ENCODE results near the gene ERVK3-1. TPM values are rescaled to one million over a fixed set of nuclear protein-coding genes. Genes with fewer than 3 reads are reported as not detected.

The ERVK3-1 gene
- total RNA-seq, 1 experiment from 2014 or later: 61.3 TPM

DNA sequence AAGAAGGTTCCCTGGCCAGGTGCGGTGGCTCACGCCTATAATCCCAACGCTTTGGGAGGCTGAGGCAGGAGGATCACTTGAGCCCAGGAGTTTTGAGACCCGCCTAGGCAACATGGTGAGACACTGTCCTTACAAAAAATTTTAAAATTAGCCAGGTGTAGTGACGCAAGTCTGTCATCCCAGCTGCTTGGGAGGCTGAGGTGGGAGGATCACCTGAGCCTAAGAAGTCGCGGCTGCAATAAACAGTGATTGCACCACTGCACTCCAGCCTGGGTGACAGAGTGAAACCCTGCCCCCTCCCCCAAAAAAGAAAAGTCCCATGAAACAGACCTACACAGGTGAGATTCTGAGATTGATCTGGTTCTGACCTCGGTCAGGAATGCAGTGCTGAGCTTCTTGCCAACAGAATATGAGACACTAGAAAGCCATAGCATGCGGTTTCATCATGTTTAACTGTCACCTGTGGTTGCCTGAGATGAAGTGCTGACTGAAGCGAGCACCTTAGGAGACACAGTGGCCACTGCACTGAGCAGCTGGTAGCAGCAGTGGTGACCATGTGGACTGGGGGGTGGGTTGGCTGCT is 50.1 kb downstream of the ERVK3-1 start:
- TF ChIP-seq, protein P1, sequence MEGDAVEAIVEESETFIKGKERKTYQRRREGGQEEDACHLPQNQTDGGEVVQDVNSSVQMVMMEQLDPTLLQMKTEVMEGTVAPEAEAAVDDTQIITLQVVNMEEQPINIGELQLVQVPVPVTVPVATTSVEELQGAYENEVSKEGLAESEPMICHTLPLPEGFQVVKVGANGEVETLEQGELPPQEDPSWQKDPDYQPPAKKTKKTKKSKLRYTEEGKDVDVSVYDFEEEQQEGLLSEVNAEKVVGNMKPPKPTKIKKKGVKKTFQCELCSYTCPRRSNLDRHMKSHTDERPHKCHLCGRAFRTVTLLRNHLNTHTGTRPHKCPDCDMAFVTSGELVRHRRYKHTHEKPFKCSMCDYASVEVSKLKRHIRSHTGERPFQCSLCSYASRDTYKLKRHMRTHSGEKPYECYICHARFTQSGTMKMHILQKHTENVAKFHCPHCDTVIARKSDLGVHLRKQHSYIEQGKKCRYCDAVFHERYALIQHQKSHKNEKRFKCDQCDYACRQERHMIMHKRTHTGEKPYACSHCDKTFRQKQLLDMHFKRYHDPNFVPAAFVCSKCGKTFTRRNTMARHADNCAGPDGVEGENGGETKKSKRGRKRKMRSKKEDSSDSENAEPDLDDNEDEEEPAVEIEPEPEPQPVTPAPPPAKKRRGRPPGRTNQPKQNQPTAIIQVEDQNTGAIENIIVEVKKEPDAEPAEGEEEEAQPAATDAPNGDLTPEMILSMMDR (IDR thresholded peaks at IDR 0.05; ENCODE audit: insufficient read depth in 1 of 2, low read depth in 1 of 2, low read length in 1 of 2, severe bottlenecking in 1 of 2, unreplicated experiment in 1 of 2): no peak
- Histone ChIP-seq H3K36me3 (ENCODE audit: control insufficient read depth, insufficient read depth, low read length) (no peaks in the 10 kb centered on the region), H3K4me1 (no peaks in the 10 kb centered on the region), H3K4me3 (ENCODE audit: low read depth, low read length) (no peak overlapping the region), H3K9me3 (no peaks in the 10 kb centered on the region), H3K27me3 (replicated peaks; ENCODE audit: control insufficient read depth, insufficient read depth, low read length) (no peaks in the 10 kb centered on the region)
- CTCF ChIA-PET: no interaction called here
- Mint-ChIP-seq H3K36me3 (ENCODE audit: insufficient read depth, unreplicated experiment) (no peaks in the 10 kb centered on the region), H3K27me3 (ENCODE audit: insufficient read depth, unreplicated experiment) (no peaks in the 10 kb centered on the region), H3K4me3 (ENCODE audit: unreplicated experiment) (no peak overlapping the region), H3K4me1 (ENCODE audit: low read depth, unreplicated experiment) (no peaks in the 10 kb centered on the region), H3K27ac (ENCODE audit: unreplicated experiment) (no peak overlapping the region), H3K9me3 (ENCODE audit: unreplicated experiment) (no peaks in the 10 kb centered on the region)
- no peak for DNase-seq
- intact Hi-C loops (cut with micrococcal nuclease; ENCODE audit: unreplicated experiment): no loop called here
- POLR2A ChIA-PET: interaction anchor here (1.2 kb wide), 1 partner anchor 53 kb away, joined by 3 read pairs; the partner anchor contains the start of gene ZNF584
- BruUV-seq (replicated peaks): no TSS peak

DNA sequence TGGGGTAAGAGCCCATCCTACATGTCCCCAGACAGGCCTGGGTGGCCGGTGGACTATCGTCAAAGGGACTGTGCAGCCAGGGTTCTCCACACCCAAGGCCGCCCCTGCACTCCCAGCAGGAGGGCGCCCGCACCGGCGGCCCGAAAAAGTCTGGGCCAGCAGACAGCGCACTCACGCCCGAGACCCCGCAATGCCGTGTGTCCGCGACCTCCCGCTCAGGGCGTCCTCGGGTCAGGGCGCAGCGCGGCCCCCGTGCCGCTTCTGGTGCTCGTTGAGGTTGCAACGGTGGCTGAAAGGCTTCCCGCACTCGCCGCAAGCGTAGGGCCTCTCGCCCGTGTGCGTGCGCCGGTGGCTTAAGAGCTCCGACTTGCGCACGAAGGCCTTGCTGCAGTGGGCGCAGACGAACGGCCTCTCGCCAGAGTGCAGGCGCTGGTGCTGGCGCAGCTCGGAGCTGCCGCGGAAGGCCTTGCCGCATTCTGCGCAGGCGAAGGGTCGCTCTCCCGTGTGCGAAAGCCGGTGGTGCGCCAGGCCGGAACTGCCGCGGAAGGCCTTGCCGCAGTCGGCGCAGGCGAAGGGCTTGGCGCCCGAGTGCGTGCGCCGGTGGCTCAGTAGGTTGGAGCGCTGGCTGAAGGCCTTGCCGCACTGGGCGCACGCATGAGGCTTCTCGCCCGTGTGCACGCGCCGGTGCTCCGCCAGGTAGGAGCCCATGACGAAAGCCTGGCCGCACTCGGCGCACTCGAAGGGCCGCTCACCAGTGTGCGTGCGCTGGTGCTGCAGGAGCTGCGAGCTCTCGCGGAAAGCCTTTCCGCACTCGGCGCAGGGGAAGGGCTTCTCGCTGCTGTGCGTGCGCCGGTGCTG is 51.0 kb downstream of the ERVK3-1 start:
- Mint-ChIP-seq H3K27ac (ENCODE audit: unreplicated experiment) (no peak overlapping the region), H3K27me3 (ENCODE audit: insufficient read depth, unreplicated experiment) (no peaks in the 10 kb centered on the region), H3K4me1 (ENCODE audit: low read depth, unreplicated experiment) (no peaks in the 10 kb centered on the region), H3K9me3 (ENCODE audit: unreplicated experiment) (no peaks in the 10 kb centered on the region), H3K36me3 (ENCODE audit: insufficient read depth, unreplicated experiment) (no peaks in the 10 kb centered on the region), H3K4me3 (ENCODE audit: unreplicated experiment) (no peak overlapping the region)
- Histone ChIP-seq H3K4me3 (ENCODE audit: low read depth, low read length) (no peak overlapping the region), H3K27me3 (replicated peaks; ENCODE audit: control insufficient read depth, insufficient read depth, low read length) (no peaks in the 10 kb centered on the region), H3K36me3 (ENCODE audit: control insufficient read depth, insufficient read depth, low read length) (no peaks in the 10 kb centered on the region), H3K4me1 (no peaks in the 10 kb centered on the region), H3K9me3 (no peaks in the 10 kb centered on the region)
- ChIA-PET CTCF (no interaction called here), POLR2A (no interaction called here)
- no TSS peak for BruUV-seq (replicated peaks)
- no peak for DNase-seq
- TF ChIP-seq, protein P1 (IDR thresholded peaks at IDR 0.05; ENCODE audit: insufficient read depth in 1 of 2, low read depth in 1 of 2, low read length in 1 of 2, severe bottlenecking in 1 of 2, unreplicated experiment in 1 of 2): no peak
- intact Hi-C loops (cut with micrococcal nuclease; ENCODE audit: unreplicated experiment): no loop called here

DNA sequence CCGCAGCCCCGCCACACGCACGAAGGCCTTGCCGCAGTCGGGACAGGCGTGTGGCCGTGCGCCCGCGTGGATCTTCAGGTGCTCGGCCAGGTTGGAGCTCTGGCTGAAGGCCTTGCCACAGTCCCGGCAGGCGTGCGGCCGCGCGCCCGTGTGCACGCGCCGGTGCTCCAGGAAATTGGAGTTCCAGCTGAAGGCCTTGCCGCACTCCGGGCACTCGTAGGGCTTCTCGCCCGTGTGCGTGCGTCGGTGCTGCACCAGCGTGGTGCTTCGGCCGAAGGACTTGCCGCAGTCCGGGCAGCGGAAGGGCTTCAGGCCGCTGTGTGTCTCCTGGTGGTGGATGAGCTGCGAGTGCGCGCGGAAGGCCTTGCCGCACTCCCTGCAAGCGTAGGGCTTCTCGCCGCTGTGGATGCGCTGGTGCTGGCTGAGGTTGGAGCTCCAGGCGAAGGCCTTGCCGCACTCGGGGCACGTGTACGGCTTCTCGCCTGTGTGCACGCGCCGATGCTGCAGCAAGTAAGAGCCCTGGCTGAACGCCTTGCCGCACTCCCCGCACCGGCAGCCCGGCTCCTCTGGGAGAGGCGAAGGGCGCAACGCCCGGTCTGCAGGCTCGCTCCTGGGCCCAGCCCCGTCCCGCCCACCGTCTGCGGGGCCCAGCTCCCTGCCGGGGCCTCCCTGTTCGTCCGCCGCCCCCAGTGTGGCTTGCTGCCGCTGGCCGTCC is 51.7 kb downstream of the ERVK3-1 start:
- Histone ChIP-seq H3K4me1 (peaks cover 5% of the 10 kb centered on the region; the same call in 1 of the 2 replicates), H3K4me3 (ENCODE audit: low read depth, low read length) (no peak overlapping the region), H3K9me3 (no peaks in the 10 kb centered on the region), H3K36me3 (ENCODE audit: control insufficient read depth, insufficient read depth, low read length) (no peaks in the 10 kb centered on the region), H3K27me3 (replicated peaks; ENCODE audit: control insufficient read depth, insufficient read depth, low read length) (no peaks in the 10 kb centered on the region)
- H3K9me3 Mint-ChIP-seq (ENCODE audit: unreplicated experiment): no peaks in the 10 kb centered on the region
- H3K27me3 Mint-ChIP-seq (ENCODE audit: insufficient read depth, unreplicated experiment): no peaks in the 10 kb centered on the region
- CTCF ChIA-PET: no interaction called here
- no peak overlapping the region for H3K4me3 Mint-ChIP-seq (ENCODE audit: unreplicated experiment)
- intact Hi-C loops (cut with micrococcal nuclease; ENCODE audit: unreplicated experiment): no loop called here
- TF ChIP-seq, protein P1 (IDR thresholded peaks at IDR 0.05; ENCODE audit: insufficient read depth in 1 of 2, low read depth in 1 of 2, low read length in 1 of 2, severe bottlenecking in 1 of 2, unreplicated experiment in 1 of 2): no peak
- no peak for DNase-seq
- no peak overlapping the region for H3K27ac Mint-ChIP-seq (ENCODE audit: unreplicated experiment)
- POLR2A ChIA-PET: no interaction called here
- H3K4me1 Mint-ChIP-seq (ENCODE audit: low read depth, unreplicated experiment): no peaks in the 10 kb centered on the region
- no TSS peak for BruUV-seq (replicated peaks)
- peaks cover 4% of the 10 kb centered on the region for H3K36me3 Mint-ChIP-seq (ENCODE audit: insufficient read depth, unreplicated experiment)
